ENCODE data around the gene ADAMTS4. TPM values are rescaled to one million over a fixed set of nuclear protein-coding genes. Genes with fewer than 3 reads are reported as not detected.

ADAMTS4 gene, protein sequence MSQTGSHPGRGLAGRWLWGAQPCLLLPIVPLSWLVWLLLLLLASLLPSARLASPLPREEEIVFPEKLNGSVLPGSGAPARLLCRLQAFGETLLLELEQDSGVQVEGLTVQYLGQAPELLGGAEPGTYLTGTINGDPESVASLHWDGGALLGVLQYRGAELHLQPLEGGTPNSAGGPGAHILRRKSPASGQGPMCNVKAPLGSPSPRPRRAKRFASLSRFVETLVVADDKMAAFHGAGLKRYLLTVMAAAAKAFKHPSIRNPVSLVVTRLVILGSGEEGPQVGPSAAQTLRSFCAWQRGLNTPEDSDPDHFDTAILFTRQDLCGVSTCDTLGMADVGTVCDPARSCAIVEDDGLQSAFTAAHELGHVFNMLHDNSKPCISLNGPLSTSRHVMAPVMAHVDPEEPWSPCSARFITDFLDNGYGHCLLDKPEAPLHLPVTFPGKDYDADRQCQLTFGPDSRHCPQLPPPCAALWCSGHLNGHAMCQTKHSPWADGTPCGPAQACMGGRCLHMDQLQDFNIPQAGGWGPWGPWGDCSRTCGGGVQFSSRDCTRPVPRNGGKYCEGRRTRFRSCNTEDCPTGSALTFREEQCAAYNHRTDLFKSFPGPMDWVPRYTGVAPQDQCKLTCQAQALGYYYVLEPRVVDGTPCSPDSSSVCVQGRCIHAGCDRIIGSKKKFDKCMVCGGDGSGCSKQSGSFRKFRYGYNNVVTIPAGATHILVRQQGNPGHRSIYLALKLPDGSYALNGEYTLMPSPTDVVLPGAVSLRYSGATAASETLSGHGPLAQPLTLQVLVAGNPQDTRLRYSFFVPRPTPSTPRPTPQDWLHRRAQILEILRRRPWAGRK
- 2.1 and 4.9 TPM in 2 replicates for total RNA-seq (ENCODE audit: low replicate concordance)

GRCh38 chr1:161198897-161199431 lies at the start of gene ADAMTS4:
TSS of gene ADAMTS4 (minus strand) at chr1:161199054. CDS start at chr1:161198627, 427 bp downstream.

GRCh38 chr1:161238039-161238473 lies 39.2 kb upstream of the ADAMTS4 start, which contains the start of gene NR1I3:
TSS of gene NR1I3 (minus strand) at chr1:161238203. CDS start at chr1:161236565, 1,638 bp downstream.

DNA sequence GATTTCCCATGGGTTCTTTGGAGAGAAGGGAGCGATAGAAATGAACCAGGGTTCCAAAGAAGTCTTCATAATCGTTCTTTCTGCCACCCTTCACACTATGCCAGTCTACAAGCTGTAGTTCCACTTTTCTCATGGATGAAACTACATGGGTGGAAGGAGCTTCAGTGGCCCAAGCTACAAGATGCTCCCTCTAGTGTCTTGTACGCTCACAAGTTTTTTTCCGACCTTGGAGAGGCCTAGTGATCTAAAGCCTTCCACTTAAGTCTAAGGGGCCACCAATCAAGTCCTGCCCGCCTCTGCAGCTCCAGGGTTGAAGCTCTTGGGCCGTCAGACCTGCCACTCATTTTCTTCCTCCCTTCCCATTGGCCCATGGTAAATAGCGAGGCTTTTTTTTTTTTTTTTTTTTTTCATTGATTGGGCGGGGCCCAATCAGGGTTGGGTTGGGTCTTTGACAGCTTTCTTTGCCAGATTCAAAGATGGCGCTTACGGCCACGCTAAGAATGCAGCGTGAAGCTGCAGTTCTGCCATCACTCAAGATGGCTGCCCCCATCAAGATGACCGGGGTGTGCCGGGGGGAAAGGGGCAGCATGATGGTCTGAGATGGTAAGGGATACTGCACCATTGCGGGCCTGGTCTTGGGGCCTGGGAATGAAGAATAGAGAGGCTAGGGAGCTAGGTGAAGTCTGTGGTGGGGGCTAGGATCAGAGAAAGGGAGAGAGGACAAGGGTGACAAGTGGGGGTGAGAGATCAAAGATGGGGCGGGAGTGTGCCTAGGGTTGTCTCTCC lies 26.9 kb upstream of the ADAMTS4 start, which contains the start of gene TOMM40L:
Gene TOMM40L (plus strand): TSS at position 527 of the 786 bp plus-strand sequence. CDS start 430 bp downstream, outside the sequence.

DNA sequence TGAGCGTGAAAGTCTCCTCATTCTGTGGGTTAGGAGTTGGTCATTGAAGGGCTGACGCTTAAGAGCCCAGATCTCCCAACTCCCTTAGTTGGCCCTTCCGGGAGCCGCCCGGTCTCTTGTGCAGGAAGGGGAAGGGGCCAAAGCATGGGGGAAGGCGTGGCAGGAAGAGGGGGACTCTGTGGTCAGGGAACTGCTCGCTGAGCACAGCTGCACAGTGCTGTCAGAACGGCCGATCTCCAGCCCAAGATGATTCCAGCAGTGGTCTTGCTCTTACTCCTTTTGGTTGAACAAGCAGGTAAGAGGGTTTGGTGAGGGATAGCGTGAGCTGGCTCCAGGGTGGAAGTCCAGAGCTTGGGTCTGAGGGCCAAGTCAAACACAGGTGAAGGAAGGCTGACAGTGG lies 16.2 kb upstream of the ADAMTS4 start, which contains the start of gene FCER1G:
Gene FCER1G (plus strand): TSS at position 220 of the 400 bp plus-strand sequence. CDS start 27 bp downstream, at position 247.

DNA sequence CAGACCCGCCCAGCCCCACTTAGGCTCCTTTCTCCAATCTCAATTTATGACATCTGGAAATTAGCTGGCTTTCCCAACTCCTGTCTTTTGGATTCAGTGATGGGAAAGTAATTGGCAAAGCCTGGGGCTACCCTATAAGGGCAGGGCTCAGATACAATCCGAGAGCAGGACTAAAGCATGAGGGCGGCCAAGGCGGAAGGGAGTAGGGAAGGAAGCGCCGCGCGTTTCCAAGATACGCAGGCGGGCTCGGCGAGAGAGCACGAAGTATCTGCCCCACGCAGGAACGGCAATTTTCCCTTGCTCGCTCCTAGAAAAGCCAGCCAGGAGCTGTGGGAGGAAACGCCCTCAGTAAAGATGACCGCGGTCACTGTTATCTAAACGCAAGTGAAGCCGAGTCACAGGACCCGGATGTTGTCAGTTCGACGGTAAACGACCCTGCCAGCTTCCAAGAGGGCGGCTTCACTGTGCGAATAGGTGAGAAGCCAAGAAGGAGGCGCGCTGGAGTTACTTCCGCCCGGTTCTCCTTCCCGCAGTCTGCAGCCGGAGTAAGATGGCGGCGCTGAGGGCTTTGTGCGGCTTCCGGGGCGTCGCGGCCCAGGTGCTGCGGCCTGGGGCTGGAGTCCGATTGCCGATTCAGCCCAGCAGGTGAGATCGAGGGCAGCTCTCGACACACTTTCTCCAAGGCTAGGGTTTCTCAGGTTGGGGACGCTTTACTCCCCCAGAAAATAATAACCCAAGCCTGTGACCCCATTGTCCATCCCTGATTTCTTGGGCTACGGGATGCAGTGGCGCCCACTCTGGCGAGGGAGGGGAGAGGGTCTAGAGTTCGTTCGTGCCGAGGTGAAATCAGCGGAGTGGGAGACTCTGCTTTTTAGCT lies 3.2 kb upstream of the ADAMTS4 start, which contains the start of gene NDUFS2:
Gene NDUFS2 (plus strand): TSS at position 532 of the 877 bp plus-strand sequence. CDS start 19 bp downstream, at position 551.

DNA sequence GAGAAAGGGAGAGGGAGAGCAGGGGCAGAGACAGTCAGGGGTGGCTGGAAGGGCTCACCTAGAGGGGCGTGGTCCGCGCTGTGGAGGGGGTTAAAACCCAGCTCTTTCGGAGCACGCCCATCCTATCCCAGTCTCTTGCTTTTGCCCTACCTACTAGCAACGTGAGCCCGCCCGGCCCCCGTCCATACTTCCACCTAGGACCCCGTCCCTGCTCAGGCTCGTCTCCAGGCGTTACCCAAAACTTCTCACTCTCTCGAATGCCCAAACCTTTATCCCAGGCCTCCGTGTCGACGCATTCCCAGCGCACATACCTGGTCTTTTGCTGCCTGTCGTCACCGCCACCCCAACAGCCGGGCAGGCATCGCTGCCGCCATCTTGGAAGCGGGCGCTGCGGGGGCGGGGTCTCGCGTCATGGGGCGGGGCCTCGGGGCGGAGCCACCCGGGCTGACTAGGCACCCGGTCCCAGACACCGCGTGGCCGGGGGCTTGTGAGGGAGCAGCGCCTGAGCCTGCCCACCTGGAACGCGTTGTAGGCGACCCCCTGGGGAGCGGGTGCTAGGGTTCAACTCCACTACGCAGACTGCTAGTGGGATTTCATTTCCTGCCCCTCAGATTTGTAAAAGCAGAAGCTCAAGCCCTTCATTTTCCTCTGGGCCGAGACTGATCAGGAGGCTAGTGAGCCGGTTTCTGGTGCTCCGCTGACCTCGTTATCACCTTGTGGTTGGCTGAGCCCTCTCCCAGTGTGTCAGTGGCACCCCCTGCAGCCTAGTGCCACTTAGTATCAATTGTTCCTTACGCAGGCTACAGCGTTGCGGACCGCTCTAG lies 21.5 kb downstream of the ADAMTS4 start, which contains the start of gene B4GALT3:
Gene B4GALT3 (minus strand): TSS at position 396 of the 824 bp plus-strand sequence. CDS start 1,447 bp downstream, outside the sequence.

GRCh38 chr1:161165742-161166668 lies 32.8 kb downstream of the ADAMTS4 start, which contains the start of gene PPOX:
TSS of gene PPOX (plus strand) at chr1:161166426. CDS start at chr1:161166848, 422 bp downstream.

DNA sequence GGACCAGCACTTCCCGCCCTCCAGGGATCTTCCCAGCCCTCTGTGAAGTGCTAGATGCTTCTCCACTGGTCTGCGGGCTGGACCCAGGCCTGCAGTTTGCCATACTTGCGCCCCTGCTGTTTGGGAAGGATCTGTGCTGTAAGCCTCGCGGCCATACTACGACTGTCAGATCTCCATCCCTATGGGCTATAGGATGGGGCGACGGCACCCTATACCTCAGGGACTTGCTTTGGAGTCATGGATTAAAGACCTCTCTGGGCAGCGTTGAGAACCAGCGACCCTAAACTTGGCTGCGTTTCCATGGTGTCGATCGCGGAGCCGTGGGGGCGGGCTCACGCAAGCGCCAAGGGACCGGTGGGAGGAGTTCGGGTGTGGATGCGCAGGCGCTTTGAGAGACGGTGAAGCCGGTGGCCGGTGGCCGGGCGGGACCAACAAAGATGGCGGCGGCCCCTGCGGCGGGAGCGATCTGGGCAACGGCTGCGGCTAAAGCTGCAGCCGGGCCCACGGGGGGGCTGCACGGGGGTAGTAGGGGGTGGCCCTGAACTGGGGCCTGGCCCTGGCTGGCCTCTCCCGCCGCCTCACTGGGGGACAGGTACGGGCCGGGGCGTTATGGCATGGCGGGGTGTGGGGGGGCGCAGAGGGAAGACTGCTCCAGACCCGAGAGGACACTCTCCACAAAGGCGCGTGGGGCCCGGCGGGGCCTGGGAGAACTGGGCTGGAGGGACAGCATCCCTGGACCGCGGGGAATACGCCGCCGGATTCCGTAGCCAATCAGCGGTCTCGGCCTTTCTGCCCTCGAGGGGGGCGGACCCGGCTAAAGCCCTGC lies 39.6 kb downstream of the ADAMTS4 start, which contains the start of gene USP21:
Gene USP21 (plus strand): TSS at position 414 of the 826 bp plus-strand sequence. CDS start 1,141 bp downstream, outside the sequence.

DNA sequence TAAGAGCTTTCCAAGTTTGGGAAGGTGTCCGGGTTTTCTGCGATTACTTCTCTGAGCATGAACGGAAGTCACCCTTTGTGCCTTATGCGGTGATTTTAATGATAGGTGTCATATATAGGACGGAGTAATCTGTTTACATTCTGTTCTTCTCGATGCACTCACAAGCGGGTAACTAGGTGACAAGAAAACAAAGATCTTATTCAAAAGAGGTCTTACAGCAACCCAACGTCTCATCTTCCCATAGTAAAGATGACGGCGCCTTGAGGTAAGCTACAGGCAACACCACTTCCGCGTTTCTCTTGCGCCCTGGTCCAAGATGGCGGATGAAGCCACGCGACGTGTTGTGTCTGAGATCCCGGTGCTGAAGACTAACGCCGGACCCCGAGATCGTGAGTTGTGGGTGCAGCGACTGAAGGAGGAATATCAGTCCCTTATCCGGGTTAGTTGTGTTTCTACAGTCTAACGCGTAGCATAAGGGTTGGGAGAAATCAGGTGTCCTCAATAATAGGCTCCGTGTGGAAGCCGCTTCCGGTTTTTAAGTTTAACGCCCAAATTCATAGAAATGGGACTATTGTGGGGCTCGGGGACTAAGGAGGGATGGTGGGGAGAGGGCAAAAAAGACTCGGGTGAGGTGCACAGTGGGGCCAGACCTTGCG lies 45.0 kb downstream of the ADAMTS4 start, which contains the start of gene UFC1:
Gene UFC1 (plus strand): TSS at position 297 of the 656 bp plus-strand sequence. CDS start 20 bp downstream, at position 317.

Other genes starting within 250 kb of the ADAMTS4 start
- gene ITLN2, start 244.2 kb downstream of the ADAMTS4 start, total RNA-seq (ENCODE audit: low replicate concordance): 0.82 and 1.5 TPM in 2 replicates
- 20.8 and 24.5 TPM in 2 replicates for gene F11R, start 177.9 kb downstream of the ADAMTS4 start, total RNA-seq (ENCODE audit: low replicate concordance)
- 1.5 and 15.6 TPM in 2 replicates for gene TSTD1, start 160.1 kb downstream of the ADAMTS4 start, total RNA-seq (ENCODE audit: low replicate concordance)
- gene USF1, start 153.1 kb downstream of the ADAMTS4 start, total RNA-seq (ENCODE audit: low replicate concordance): 83.1 and 162 TPM in 2 replicates
- under 0.01 TPM in 1 of 2 replicates, not detected in the other for gene ARHGAP30, start 129.2 kb downstream of the ADAMTS4 start, total RNA-seq (ENCODE audit: low replicate concordance)
- 0.35 and 2.3 TPM in 2 replicates for gene NECTIN4, start 109.5 kb downstream of the ADAMTS4 start, total RNA-seq (ENCODE audit: low replicate concordance)
- gene KLHDC9, start 100.7 kb downstream of the ADAMTS4 start, total RNA-seq (ENCODE audit: low replicate concordance): 0.23 and 1.5 TPM in 2 replicates
- 71.7 and 95.0 TPM in 2 replicates for gene PFDN2, start 81.0 kb downstream of the ADAMTS4 start, total RNA-seq (ENCODE audit: low replicate concordance)
- gene NIT1, start 80.9 kb downstream of the ADAMTS4 start, total RNA-seq (ENCODE audit: low replicate concordance): 14.2 and 15.7 TPM in 2 replicates
- 25.9 and 37.3 TPM in 2 replicates for gene DEDD, start 66.4 kb downstream of the ADAMTS4 start, total RNA-seq (ENCODE audit: low replicate concordance)
- gene UFC1, start 45.1 kb downstream of the ADAMTS4 start, total RNA-seq (ENCODE audit: low replicate concordance): 127 and 180 TPM in 2 replicates
- 4.2 and 4.7 TPM in 2 replicates for gene USP21, start 39.6 kb downstream of the ADAMTS4 start, total RNA-seq (ENCODE audit: low replicate concordance)
- gene PPOX, start 32.6 kb downstream of the ADAMTS4 start, total RNA-seq (ENCODE audit: low replicate concordance): 8.9 and 11.0 TPM in 2 replicates
- 9.4 and 18.3 TPM in 2 replicates for gene B4GALT3, start 21.5 kb downstream of the ADAMTS4 start, total RNA-seq (ENCODE audit: low replicate concordance)
- gene NDUFS2, start 3.3 kb upstream of the ADAMTS4 start, total RNA-seq (ENCODE audit: low replicate concordance): 127 and 177 TPM in 2 replicates
- gene FCER1G, start 16.2 kb upstream of the ADAMTS4 start, total RNA-seq (ENCODE audit: low replicate concordance): 0.23 TPM in 1 of 2 replicates, not detected in the other
- not detected in 2 replicates for gene APOA2, start 24.6 kb upstream of the ADAMTS4 start, total RNA-seq (ENCODE audit: low replicate concordance)
- 8.7 and 11.7 TPM in 2 replicates for gene TOMM40L, start 27.0 kb upstream of the ADAMTS4 start, total RNA-seq (ENCODE audit: low replicate concordance)
- gene NR1I3, start 39.1 kb upstream of the ADAMTS4 start, total RNA-seq (ENCODE audit: low replicate concordance): not detected in 2 replicates
- not detected in 2 replicates for gene PCP4L1, start 59.7 kb upstream of the ADAMTS4 start, total RNA-seq (ENCODE audit: low replicate concordance)
- 0.53 and 1.1 TPM in 2 replicates for gene MPZ, start 110.9 kb upstream of the ADAMTS4 start, total RNA-seq (ENCODE audit: low replicate concordance)
- gene SDHC, start 115.3 kb upstream of the ADAMTS4 start, total RNA-seq (ENCODE audit: low replicate concordance): 11.1 and 32.2 TPM in 2 replicates
- gene CFAP126, start 168.8 kb upstream of the ADAMTS4 start, total RNA-seq (ENCODE audit: low replicate concordance): not detected in 2 replicates